ENCODE measurements around the gene SLC16A12.
"Not testable (repeated sequence)": the region's sequence is repeated elsewhere in the genome, so short reads cannot be mapped to it uniquely, and the experiment has no call there.

Gene SLC16A12

GRCh38 chr10:89414879-89415821 lies 120.2 kb downstream of the SLC16A12 start:
- peak overlapping the region; percentile 77 for H3K4me3 ChIP-seq (ENCODE audit: low read depth, low read length)
- no peak for DNase-seq (ENCODE audit: low read depth, low spot score)
- POLR2A ChIA-PET, result interaction anchor here (0.7 kb wide), 1 partner anchor 164 kb away, joined by 3 read pairs; the partner anchor contains the start of gene LIPA
- CTCF ChIA-PET, result interaction anchor here (1.0 to 2.2 kb wide), 3 partner anchors 9 to 12 kb away, joined by 3 to 11 read pairs (median 3); no protein-coding TSS in a partner anchor
- TF ChIP-seq CTCF (IDR thresholded peaks at IDR 0.05; ENCODE audit: insufficient read depth, low read length, missing control alignments), result no peak

- no peak for TF ChIP-seq CTCF (IDR thresholded peaks at IDR 0.05; ENCODE audit: insufficient read depth, low read length, missing control alignments)
- no peak for DNase-seq (ENCODE audit: low read depth, low spot score)
- peak within 1 kb of the TSS; percentile 77 for H3K4me3 ChIP-seq (ENCODE audit: low read depth, low read length)
- CTCF ChIA-PET, result interaction anchor here (0.6 to 2.2 kb wide), 10 partner anchors 10 to 397 kb away, joined by 3 to 11 read pairs (median 3); no protein-coding TSS in a partner anchor
- POLR2A ChIA-PET, result no interaction called here
These were observed 121.1 kb downstream of the SLC16A12 start, which contains the start of gene IFIT5 for GRCh38 chr10:89414146-89414878. TSS of gene IFIT5 (plus strand) at chr10:89414568. CDS start at chr10:89414799, 231 bp downstream.

- no peak overlapping the region for H3K4me3 ChIP-seq (ENCODE audit: low read depth, low read length)
- DNase-seq (ENCODE audit: low read depth, low spot score), result no peak
- TF ChIP-seq CTCF (IDR thresholded peaks at IDR 0.05; ENCODE audit: insufficient read depth, low read length, missing control alignments), result no peak
- POLR2A ChIA-PET, result no interaction called here
- CTCF ChIA-PET, result interaction anchor here (0.7 to 2.2 kb wide), 8 partner anchors 11 to 396 kb away, joined by 3 to 11 read pairs (median 4); no protein-coding TSS in a partner anchor
These were observed 121.9 kb downstream of the SLC16A12 start for GRCh38 chr10:89413398-89413912.

GRCh38 chr10:89412276-89412675 lies 123.1 kb downstream of the SLC16A12 start:
- CTCF ChIA-PET, result interaction anchor here (1.1 to 1.8 kb wide), 2 partner anchors 43 to 152 kb away, joined by 4 to 5 read pairs; no protein-coding TSS in a partner anchor
- POLR2A ChIA-PET; H3K4me3 ChIP-seq (ENCODE audit: low read depth, low read length); DNase-seq (ENCODE audit: low read depth, low spot score): not testable (repeated sequence)

- CTCF ChIA-PET; DNase-seq (ENCODE audit: low read depth, low spot score); H3K4me3 ChIP-seq (ENCODE audit: low read depth, low read length); POLR2A ChIA-PET: not testable (repeated sequence)
These were observed 124.3 kb downstream of the SLC16A12 start for GRCh38 chr10:89411135-89411534.

- DNase-seq (ENCODE audit: low read depth, low spot score); POLR2A ChIA-PET; CTCF ChIA-PET; H3K4me3 ChIP-seq (ENCODE audit: low read depth, low read length): not testable (repeated sequence)
These were observed 124.8 kb downstream of the SLC16A12 start for GRCh38 chr10:89410551-89410950.

GRCh38 chr10:89409282-89409681 lies 126.1 kb downstream of the SLC16A12 start:
- DNase-seq (ENCODE audit: low read depth, low spot score); POLR2A ChIA-PET; H3K4me3 ChIP-seq (ENCODE audit: low read depth, low read length): not testable (repeated sequence)
- CTCF ChIA-PET, result interaction anchor here (1.4 to 1.7 kb wide), 2 partner anchors 39 to 156 kb away, joined by 4 read pairs; no protein-coding TSS in a partner anchor

GRCh38 chr10:89407792-89408191 lies 127.6 kb downstream of the SLC16A12 start:
- H3K4me3 ChIP-seq (ENCODE audit: low read depth, low read length); DNase-seq (ENCODE audit: low read depth, low spot score); POLR2A ChIA-PET: not testable (repeated sequence)
- CTCF ChIA-PET, result interaction anchor here (1.7 kb wide), 1 partner anchor 38 kb away, joined by 4 read pairs; no protein-coding TSS in a partner anchor

- POLR2A ChIA-PET, CTCF ChIA-PET: not testable (repeated sequence)
These were observed 129.2 kb downstream of the SLC16A12 start for GRCh38 chr10:89406178-89406577.

More at GRCh38 chr10:89406178-89406577, 129.2 kb downstream of the SLC16A12 start:
- DNase-seq (ENCODE audit: low read depth, low spot score); H3K4me3 ChIP-seq (ENCODE audit: low read depth, low read length): not testable (repeated sequence)
